ENCODE measurements around the gene MPHOSPH10. TPM values are rescaled to one million over a fixed set of nuclear protein-coding genes. Genes with fewer than 3 reads are reported as not detected.
"Not testable (repeated sequence)": the region's sequence is repeated elsewhere in the genome, so short reads cannot be mapped to it uniquely, and the experiment has no call there.

MPHOSPH10 gene
- total and polyA plus RNA-seq, 10 of the 15 experiments (the other 5 are each of a cell fraction or from before 2014, with no cell fraction given) = 23.8 to 56.8 (median 41.3) TPM

DNA sequence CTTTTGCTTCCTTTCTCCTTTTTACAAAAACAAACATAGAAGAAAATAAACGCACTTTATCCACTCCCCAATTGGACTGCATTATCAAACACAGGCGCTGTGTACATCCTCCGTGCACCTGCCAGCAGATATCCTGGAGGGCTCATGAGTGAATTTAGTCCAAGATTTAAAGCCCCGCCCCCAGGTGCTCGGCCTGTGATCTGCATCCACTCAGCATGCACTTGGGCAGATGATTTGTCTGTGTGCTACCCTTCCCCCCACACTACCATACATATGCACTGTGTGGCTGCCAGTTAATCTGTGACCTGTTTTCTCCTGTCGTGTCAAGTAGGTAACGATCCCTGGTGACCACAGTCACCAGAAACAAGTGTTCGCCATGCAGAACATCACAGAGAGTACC is 48.4 kb downstream of the MPHOSPH10 start:
- 30% methylated on average over 8 of the region's 8 CpGs for WGBS (ENCODE audit: insufficient coverage, insufficient replicate concordance, low lambda C conversion rate, missing lambda C conversion rate)
- H3K79me2 ChIP-seq (ENCODE audit: control insufficient read depth, insufficient read depth, low read length); H3K4me1 ChIP-seq (ENCODE audit: control insufficient read depth, insufficient read depth, low read length); H3K27ac ChIP-seq (ENCODE audit: control insufficient read depth, insufficient read depth); DNase-seq (ENCODE audit: low read depth, low spot score); in situ Hi-C loops (cut with MboI); POLR2A ChIA-PET; CTCF ChIA-PET; SMC1A ChIA-PET (ENCODE audit: uncharacterized antibody, unreplicated experiment); ATAC-seq; H3K9me3 ChIP-seq (replicated peaks; ENCODE audit: control insufficient read depth, insufficient read depth, low read length); H3K9ac ChIP-seq (ENCODE audit: control insufficient read depth, insufficient read depth, low read length); FAIRE-seq; intact Hi-C loops (cut with micrococcal nuclease; ENCODE audit: unreplicated experiment); H3K4me3 ChIP-seq; H3K4me2 ChIP-seq (ENCODE audit: control insufficient read depth, insufficient read depth); H2AFZ ChIP-seq (ENCODE audit: control insufficient read depth, low read depth, low read length); H3K36me3 ChIP-seq (ENCODE audit: control insufficient read depth in 2 of 2, insufficient read depth in 2 of 2, low read length in 1 of 2); RAD21 ChIA-PET (ENCODE audit: unreplicated experiment); H3K27me3 ChIP-seq (replicated peaks in 1 of 2; ENCODE audit: control insufficient read depth in 2 of 2, insufficient read depth in 2 of 2, low read length in 1 of 2); H4K20me1 ChIP-seq (ENCODE audit: control insufficient read depth, insufficient read depth); BruUV-seq (replicated peaks): not testable (repeated sequence)

DNA sequence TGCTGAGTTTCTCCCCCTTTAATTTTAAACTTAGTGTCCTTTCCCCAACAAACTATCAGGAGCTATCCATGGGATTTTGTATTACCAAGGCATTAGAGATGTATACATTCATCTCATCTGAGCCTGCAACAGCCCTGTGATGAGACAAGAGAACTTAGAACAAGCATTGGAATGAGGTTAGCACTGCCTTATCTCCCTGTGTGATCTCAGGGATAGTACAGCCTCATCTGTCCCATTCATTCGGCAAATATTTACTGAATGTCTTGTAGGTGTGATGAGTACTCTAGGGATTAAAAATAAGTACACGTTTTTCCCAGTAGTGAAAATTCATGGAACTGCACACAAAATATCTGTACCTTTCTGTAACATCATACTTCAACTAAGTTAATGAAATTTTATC is 50.9 kb downstream of the MPHOSPH10 start:
- no peaks in the 10 kb centered on the region for H4K20me1 ChIP-seq (ENCODE audit: control insufficient read depth, insufficient read depth)
- no peaks in the 10 kb centered on the region for H3K9me3 ChIP-seq (replicated peaks; ENCODE audit: control insufficient read depth, insufficient read depth, low read length)
- no peak overlapping the region for H3K9ac ChIP-seq (ENCODE audit: control insufficient read depth, insufficient read depth, low read length)
- 48% methylated on average over 2 of the region's 2 CpGs for WGBS (ENCODE audit: insufficient coverage, insufficient replicate concordance, low lambda C conversion rate, missing lambda C conversion rate)
- H3K36me3 ChIP-seq (ENCODE audit: control insufficient read depth in 2 of 2, insufficient read depth in 2 of 2, low read length in 1 of 2) = no peaks in the 10 kb centered on the region
- H3K4me1 ChIP-seq (ENCODE audit: control insufficient read depth, insufficient read depth, low read length) = no peaks in the 10 kb centered on the region
- FAIRE-seq (no peak), DNase-seq (ENCODE audit: low read depth, low spot score) (no peak), ATAC-seq (no peak)
- no peak overlapping the region for H2AFZ ChIP-seq (ENCODE audit: control insufficient read depth, low read depth, low read length)
- intact Hi-C loops (cut with micrococcal nuclease; ENCODE audit: unreplicated experiment) = no loop called here
- no peak for TF ChIP-seq MTA3 (IDR thresholded peaks at IDR 0.05; ENCODE audit: borderline replicate concordance, low read length)
- TF ChIP-seq KLF5 (IDR thresholded peaks at IDR 0.05; ENCODE audit: partially characterized antibody) = no peak
- no peak for TF ChIP-seq NR2C1 (IDR thresholded peaks at IDR 0.05)
- TF ChIP-seq, protein P1, sequence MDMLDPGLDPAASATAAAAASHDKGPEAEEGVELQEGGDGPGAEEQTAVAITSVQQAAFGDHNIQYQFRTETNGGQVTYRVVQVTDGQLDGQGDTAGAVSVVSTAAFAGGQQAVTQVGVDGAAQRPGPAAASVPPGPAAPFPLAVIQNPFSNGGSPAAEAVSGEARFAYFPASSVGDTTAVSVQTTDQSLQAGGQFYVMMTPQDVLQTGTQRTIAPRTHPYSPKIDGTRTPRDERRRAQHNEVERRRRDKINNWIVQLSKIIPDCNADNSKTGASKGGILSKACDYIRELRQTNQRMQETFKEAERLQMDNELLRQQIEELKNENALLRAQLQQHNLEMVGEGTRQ (IDR thresholded peaks at IDR 0.05; ENCODE audit: borderline replicate concordance, low read depth, low read length) = no peak
- TF ChIP-seq BACH1 (IDR thresholded peaks at IDR 0.05; ENCODE audit: borderline replicate concordance) = no peak
- TF ChIP-seq MEF2A (IDR thresholded peaks at IDR 0.05; ENCODE audit: insufficient read depth, low read depth, low read length) = no peak
- no peak for TF ChIP-seq ZSCAN29 (IDR thresholded peaks at IDR 0.05)
- no peak for TF ChIP-seq SRF (IDR thresholded peaks at IDR 0.05; ENCODE audit: low read depth in 2 of 2, low read length in 2 of 2)
- no peak for TF ChIP-seq TARDBP (IDR thresholded peaks at IDR 0.05; ENCODE audit: borderline replicate concordance)
- TF ChIP-seq, protein P2, sequence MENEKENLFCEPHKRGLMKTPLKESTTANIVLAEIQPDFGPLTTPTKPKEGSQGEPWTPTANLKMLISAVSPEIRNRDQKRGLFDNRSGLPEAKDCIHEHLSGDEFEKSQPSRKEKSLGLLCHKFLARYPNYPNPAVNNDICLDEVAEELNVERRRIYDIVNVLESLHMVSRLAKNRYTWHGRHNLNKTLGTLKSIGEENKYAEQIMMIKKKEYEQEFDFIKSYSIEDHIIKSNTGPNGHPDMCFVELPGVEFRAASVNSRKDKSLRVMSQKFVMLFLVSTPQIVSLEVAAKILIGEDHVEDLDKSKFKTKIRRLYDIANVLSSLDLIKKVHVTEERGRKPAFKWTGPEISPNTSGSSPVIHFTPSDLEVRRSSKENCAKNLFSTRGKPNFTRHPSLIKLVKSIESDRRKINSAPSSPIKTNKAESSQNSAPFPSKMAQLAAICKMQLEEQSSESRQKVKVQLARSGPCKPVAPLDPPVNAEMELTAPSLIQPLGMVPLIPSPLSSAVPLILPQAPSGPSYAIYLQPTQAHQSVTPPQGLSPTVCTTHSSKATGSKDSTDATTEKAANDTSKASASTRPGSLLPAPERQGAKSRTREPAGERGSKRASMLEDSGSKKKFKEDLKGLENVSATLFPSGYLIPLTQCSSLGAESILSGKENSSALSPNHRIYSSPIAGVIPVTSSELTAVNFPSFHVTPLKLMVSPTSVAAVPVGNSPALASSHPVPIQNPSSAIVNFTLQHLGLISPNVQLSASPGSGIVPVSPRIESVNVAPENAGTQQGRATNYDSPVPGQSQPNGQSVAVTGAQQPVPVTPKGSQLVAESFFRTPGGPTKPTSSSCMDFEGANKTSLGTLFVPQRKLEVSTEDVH (IDR thresholded peaks at IDR 0.05; ENCODE audit: low read depth, partially characterized antibody) = no peak
- no peak for TF ChIP-seq ZNF384 (IDR thresholded peaks at IDR 0.05; ENCODE audit: borderline replicate concordance, low read depth, low read length)
- no peak for TF ChIP-seq SREBF2 (IDR thresholded peaks at IDR 0.05; ENCODE audit: low read length)
- TF ChIP-seq CREB1 (IDR thresholded peaks at IDR 0.05; ENCODE audit: low read depth) = no peak
- TF ChIP-seq SMARCA5 (IDR thresholded peaks at IDR 0.05) = no peak
- no peak for TF ChIP-seq IKZF1 (conservative IDR thresholded peaks at IDR 0.05)
- no peak for TF ChIP-seq RAD51 (IDR thresholded peaks at IDR 0.05)
- no peak for TF ChIP-seq BMI1 (IDR thresholded peaks at IDR 0.05; ENCODE audit: borderline replicate concordance)
- TF ChIP-seq ZNF24 (IDR thresholded peaks at IDR 0.05) = no peak
- POLR2A ChIA-PET = no interaction called here
- H3K4me2 ChIP-seq (ENCODE audit: control insufficient read depth, insufficient read depth) = no peak overlapping the region
- no peak overlapping the region for H3K27ac ChIP-seq (ENCODE audit: control insufficient read depth, insufficient read depth)
- CTCF ChIA-PET = interaction anchor here (0.7 to 1.4 kb wide), 2 partner anchors 26 to 132 kb away, joined by 3 to 4 read pairs; no protein-coding TSS in a partner anchor
- no peak overlapping the region for H3K4me3 ChIP-seq
- 0 out of 4 replicates have a peak, but pooled peaks cover 0 to 2% of the 10 kb centered on the region in 2 experiments for H3K27me3 ChIP-seq (replicated peaks in 1 of 2; ENCODE audit: control insufficient read depth in 2 of 2, insufficient read depth in 2 of 2, low read length in 1 of 2)
- no peaks in the 10 kb centered on the region for H3K79me2 ChIP-seq (ENCODE audit: control insufficient read depth, insufficient read depth, low read length)
- in situ Hi-C loops (cut with MboI) = no loop called here
- SMC1A ChIA-PET (ENCODE audit: uncharacterized antibody, unreplicated experiment) = no interaction called here
- no TSS peak for BruUV-seq (replicated peaks)
- RAD21 ChIA-PET (ENCODE audit: unreplicated experiment) = no interaction called here
